Chondrocyte (in vitro differentiated cells): ENCODE measurements around the gene SDF4. TPM values are rescaled to one million over a fixed set of nuclear protein-coding genes. Genes with fewer than 3 reads are reported as not detected.

Experiments
- DNase-seq: peaks from one replicate; pipeline ENCODE4 v3.0.0; 2021; ENCODE audit warnings: mixed read lengths, low spot score
- H3K27ac Mint-ChIP-seq: one replicate; pipeline ENCODE4 v1.8.0; 2021; ENCODE audit warnings: mild to moderate bottlenecking, moderate library complexity, mixed read lengths; ENCODE audit not compliant: unreplicated experiment
- H3K27me3 Mint-ChIP-seq: 2 replicates; pipeline ENCODE4 v1.8.0; 2021; ENCODE audit warnings: low read depth, mixed read lengths
- H3K36me3 Mint-ChIP-seq: 2 replicates; pipeline ENCODE4 v1.8.0; 2021; ENCODE audit warnings: low read depth, mixed read lengths
- H3K4me1 Mint-ChIP-seq: 2 replicates; pipeline ENCODE4 v1.8.0; 2021; ENCODE audit warnings: low read depth, mild to moderate bottlenecking, mixed read lengths
- H3K4me3 Mint-ChIP-seq: one replicate; pipeline ENCODE4 v1.8.0; 2021; ENCODE audit warnings: mild to moderate bottlenecking, moderate library complexity, mixed read lengths; ENCODE audit not compliant: unreplicated experiment
- H3K9me3 Mint-ChIP-seq: 2 replicates; pipeline ENCODE4 v1.8.0; 2021; ENCODE audit warnings: low read depth, mixed read lengths
- total RNA-seq: library from RNA; stranded (reverse); gene quantifications from 3 replicates; pipeline ENCODE4 v1.2.1, GENCODE V29; 2021
- TF ChIP-seq, protein P1 (sequence below): fragments of 200-600 bp; sonication (generic); IDR thresholded peaks from 2 replicates; pipeline ENCODE4 v1.5.0; 2021; ENCODE audit warnings: antibody characterized with exemption, mild to moderate bottlenecking, moderate library complexity

Gene SDF4
- total RNA-seq, 1 donor from 2014 or later, result 164 TPM

- TF ChIP-seq, protein P1, sequence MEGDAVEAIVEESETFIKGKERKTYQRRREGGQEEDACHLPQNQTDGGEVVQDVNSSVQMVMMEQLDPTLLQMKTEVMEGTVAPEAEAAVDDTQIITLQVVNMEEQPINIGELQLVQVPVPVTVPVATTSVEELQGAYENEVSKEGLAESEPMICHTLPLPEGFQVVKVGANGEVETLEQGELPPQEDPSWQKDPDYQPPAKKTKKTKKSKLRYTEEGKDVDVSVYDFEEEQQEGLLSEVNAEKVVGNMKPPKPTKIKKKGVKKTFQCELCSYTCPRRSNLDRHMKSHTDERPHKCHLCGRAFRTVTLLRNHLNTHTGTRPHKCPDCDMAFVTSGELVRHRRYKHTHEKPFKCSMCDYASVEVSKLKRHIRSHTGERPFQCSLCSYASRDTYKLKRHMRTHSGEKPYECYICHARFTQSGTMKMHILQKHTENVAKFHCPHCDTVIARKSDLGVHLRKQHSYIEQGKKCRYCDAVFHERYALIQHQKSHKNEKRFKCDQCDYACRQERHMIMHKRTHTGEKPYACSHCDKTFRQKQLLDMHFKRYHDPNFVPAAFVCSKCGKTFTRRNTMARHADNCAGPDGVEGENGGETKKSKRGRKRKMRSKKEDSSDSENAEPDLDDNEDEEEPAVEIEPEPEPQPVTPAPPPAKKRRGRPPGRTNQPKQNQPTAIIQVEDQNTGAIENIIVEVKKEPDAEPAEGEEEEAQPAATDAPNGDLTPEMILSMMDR, result no peak
- no peak overlapping the region for H3K27ac Mint-ChIP-seq
Observed at GRCh38 chr1:1215080-1215676, 16.6 kb downstream of the SDF4 start.

GRCh38 chr1:1213345-1214265 is 18.2 kb downstream of the SDF4 start, which contains the start of gene TNFRSF4:
Gene TNFRSF4 (minus strand): TSS chr1:1214153. CDS start chr1:1214127, 26 bp downstream.
- TF ChIP-seq, protein P1, result no peak
- Mint-ChIP-seq H3K4me1 (peaks cover 3% of the 10 kb centered on the region), H3K27me3 (no peaks in the 10 kb centered on the region), H3K4me3 (no peak within 1 kb of the TSS), H3K9me3 (no peaks in the 10 kb centered on the region), H3K27ac (no peak within 1 kb of the TSS), H3K36me3 (peaks cover 5% of the 10 kb centered on the region)
- peak; percentile 93 for DNase-seq

More at GRCh38 chr1:1215080-1215676, 16.6 kb downstream of the SDF4 start:
- H3K36me3 Mint-ChIP-seq, result peaks cover 5% of the 10 kb centered on the region
- no peaks in the 10 kb centered on the region for H3K4me1 Mint-ChIP-seq
- H3K9me3 Mint-ChIP-seq, result no peaks in the 10 kb centered on the region
- no peak for DNase-seq
- H3K4me3 Mint-ChIP-seq, result no peak overlapping the region
- H3K27me3 Mint-ChIP-seq, result no peaks in the 10 kb centered on the region

- H3K9me3 Mint-ChIP-seq, result no peaks in the 10 kb centered on the region
- no peaks in the 10 kb centered on the region for H3K27me3 Mint-ChIP-seq
- no peak overlapping the region for H3K27ac Mint-ChIP-seq
- peaks cover 11% of the 10 kb centered on the region for H3K4me1 Mint-ChIP-seq
- peak; percentile 95 for DNase-seq
- H3K36me3 Mint-ChIP-seq, result peaks cover 5% of the 10 kb centered on the region
- H3K4me3 Mint-ChIP-seq, result no peak overlapping the region
- TF ChIP-seq, protein P1, result no peak
Observed at GRCh38 chr1:1212780-1213344, 18.9 kb downstream of the SDF4 start.

GRCh38 chr1:1211541-1212441 is 20.0 kb downstream of the SDF4 start:
- Mint-ChIP-seq H3K27me3 (no peaks in the 10 kb centered on the region), H3K9me3 (no peaks in the 10 kb centered on the region), H3K4me3 (no peak overlapping the region), H3K4me1 (peaks cover 12% of the 10 kb centered on the region), H3K27ac (no peak overlapping the region), H3K36me3 (peaks cover 5% of the 10 kb centered on the region)
- peak; percentile 82 for DNase-seq
- TF ChIP-seq, protein P1, result no peak
